Sigmoid colon (tissue), 4 donors: ENCODE data around the gene TUBA3C.

Experiments used
- CTCF ChIP-seq, 4 experiments: fragments of 450-650 bp in 3 of 4; fragments of 200-600 bp in 1 of 4; IDR thresholded peaks; one replicate each; pipeline ENCODE4 v1.5.1; 2016 to 2019; ENCODE audit warnings: antibody characterized with exemption in 4 of 4, mild to moderate bottlenecking in 3 of 4, moderate library complexity in 2 of 4
- POLR2AphosphoS5 ChIP-seq, 4 donors: sonication (generic); formaldehyde crosslinking; IDR thresholded peaks; one replicate each; pipeline ENCODE4 v1.6.1; 2017; ENCODE audit warnings: antibody characterized with exemption in 4 of 4

DNA sequence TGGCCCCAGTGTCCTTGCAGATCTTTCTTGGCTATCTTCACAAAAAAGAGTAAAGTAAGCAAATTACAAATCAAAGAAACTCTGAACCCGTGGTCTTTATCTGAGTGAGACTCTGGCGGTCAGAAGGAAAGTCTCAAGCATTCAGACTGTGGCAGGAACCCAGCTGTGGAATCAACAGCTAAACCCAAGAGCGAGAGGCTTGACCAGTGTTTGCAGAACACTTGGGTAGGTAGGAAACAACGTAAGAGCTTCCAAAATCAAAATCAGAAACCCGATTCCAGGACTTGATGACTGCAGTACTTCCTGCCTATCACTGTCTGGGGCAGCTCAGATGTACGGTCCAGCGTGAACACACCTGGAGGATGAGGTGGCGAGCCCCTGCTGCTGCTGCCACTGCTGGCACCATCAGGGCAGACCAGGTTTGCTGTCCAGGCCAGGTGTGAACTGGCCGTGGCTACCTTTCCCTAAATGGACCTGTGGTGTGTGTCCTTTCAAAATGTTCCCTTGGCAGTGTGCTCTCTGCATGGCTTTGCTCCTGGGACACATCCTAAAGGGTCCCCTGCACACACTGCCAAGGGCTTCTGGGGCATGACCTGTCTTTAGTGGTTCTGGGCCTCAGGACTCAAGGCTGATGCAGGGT is 9.5 kb downstream of the TUBA3C start:
- TF ChIP-seq POLR2AphosphoS5 (IDR thresholded peaks at IDR 0.05) (no peak), CTCF (IDR thresholded peaks at IDR 0.05) (no peak)
